Neural cell (in vitro differentiated cells): Measurements from ENCODE around the gene ST6GALNAC4.

Experiments
- EP300 ChIP-seq: fragments of 450-650 bp; conservative IDR thresholded peaks from 2 replicates; pipeline ENCODE4 v1.6.1; 2014; ENCODE audit warnings: antibody characterized with exemption, mild to moderate bottlenecking, moderate library complexity; ENCODE audit not compliant: poor library complexity, severe bottlenecking
- EZH2 ChIP-seq: fragments of 200-600, 300-800 bp; shearing (Covaris generic), sonication (generic); IDR thresholded peaks from 2 replicates; pipeline ENCODE4 v1.6.1; 2014; ENCODE audit warnings: antibody characterized with exemption, low read length, borderline replicate concordance, mild to moderate bottlenecking; ENCODE audit not compliant: insufficient read depth, poor library complexity, severe bottlenecking
- POLR2AphosphoS5 ChIP-seq: IDR thresholded peaks from 2 replicates; pipeline ENCODE4 v1.6.1; 2012
- RAD21 ChIP-seq: fragments of 450-650 bp; conservative IDR thresholded peaks from 2 replicates; pipeline ENCODE4 v1.6.1; 2014; ENCODE audit warnings: antibody characterized with exemption, mild to moderate bottlenecking, moderate library complexity
- SMC3 ChIP-seq: fragments of 450-650 bp; conservative IDR thresholded peaks from 2 replicates; pipeline ENCODE4 v1.6.1; 2014; ENCODE audit warnings: antibody characterized with exemption, mild to moderate bottlenecking, moderate library complexity; ENCODE audit not compliant: poor library complexity
- TAF1 ChIP-seq: IDR thresholded peaks from 2 replicates; pipeline ENCODE4 v1.6.1; 2012; ENCODE audit warnings: low read depth
- TF ChIP-seq, protein P1 (sequence below): fragments of 450-650 bp; IDR thresholded peaks from 2 replicates; pipeline ENCODE4 v1.5.1; 2014; ENCODE audit warnings: antibody characterized with exemption, mild to moderate bottlenecking, moderate library complexity; ENCODE audit not compliant: poor library complexity, severe bottlenecking
- TF ChIP-seq, protein P2 (sequence below): IDR thresholded peaks from 2 replicates; pipeline ENCODE4 v1.6.1; 2012; ENCODE audit warnings: borderline replicate concordance

DNA sequence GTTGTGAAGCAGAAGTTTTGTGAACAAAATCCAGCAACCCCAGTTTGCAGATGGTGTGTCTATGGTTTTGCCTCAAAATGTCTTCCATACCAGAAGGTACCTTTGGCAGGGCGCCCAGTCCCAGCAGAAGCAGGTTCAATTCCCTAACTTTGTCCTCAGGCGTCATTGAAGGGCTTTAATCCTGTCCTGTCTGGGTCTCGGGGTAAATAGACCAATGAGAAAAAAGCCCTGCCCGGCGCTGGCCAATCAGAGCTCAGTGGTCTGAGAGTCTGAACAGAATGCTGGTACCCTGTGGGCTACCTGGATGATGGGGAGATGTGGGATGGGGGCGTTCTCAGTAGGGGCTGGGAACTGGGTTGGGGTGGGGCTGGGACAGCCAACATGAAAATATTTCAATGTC is 6.2 kb upstream of the ST6GALNAC4 start:
- TF ChIP-seq, protein P1, sequence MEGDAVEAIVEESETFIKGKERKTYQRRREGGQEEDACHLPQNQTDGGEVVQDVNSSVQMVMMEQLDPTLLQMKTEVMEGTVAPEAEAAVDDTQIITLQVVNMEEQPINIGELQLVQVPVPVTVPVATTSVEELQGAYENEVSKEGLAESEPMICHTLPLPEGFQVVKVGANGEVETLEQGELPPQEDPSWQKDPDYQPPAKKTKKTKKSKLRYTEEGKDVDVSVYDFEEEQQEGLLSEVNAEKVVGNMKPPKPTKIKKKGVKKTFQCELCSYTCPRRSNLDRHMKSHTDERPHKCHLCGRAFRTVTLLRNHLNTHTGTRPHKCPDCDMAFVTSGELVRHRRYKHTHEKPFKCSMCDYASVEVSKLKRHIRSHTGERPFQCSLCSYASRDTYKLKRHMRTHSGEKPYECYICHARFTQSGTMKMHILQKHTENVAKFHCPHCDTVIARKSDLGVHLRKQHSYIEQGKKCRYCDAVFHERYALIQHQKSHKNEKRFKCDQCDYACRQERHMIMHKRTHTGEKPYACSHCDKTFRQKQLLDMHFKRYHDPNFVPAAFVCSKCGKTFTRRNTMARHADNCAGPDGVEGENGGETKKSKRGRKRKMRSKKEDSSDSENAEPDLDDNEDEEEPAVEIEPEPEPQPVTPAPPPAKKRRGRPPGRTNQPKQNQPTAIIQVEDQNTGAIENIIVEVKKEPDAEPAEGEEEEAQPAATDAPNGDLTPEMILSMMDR, result no peak
- TF ChIP-seq EP300 (no peak), TAF1 (no peak), EZH2 (no peak), RAD21 (no peak), SMC3 (no peak), POLR2AphosphoS5 (no peak)
- TF ChIP-seq, protein P2, sequence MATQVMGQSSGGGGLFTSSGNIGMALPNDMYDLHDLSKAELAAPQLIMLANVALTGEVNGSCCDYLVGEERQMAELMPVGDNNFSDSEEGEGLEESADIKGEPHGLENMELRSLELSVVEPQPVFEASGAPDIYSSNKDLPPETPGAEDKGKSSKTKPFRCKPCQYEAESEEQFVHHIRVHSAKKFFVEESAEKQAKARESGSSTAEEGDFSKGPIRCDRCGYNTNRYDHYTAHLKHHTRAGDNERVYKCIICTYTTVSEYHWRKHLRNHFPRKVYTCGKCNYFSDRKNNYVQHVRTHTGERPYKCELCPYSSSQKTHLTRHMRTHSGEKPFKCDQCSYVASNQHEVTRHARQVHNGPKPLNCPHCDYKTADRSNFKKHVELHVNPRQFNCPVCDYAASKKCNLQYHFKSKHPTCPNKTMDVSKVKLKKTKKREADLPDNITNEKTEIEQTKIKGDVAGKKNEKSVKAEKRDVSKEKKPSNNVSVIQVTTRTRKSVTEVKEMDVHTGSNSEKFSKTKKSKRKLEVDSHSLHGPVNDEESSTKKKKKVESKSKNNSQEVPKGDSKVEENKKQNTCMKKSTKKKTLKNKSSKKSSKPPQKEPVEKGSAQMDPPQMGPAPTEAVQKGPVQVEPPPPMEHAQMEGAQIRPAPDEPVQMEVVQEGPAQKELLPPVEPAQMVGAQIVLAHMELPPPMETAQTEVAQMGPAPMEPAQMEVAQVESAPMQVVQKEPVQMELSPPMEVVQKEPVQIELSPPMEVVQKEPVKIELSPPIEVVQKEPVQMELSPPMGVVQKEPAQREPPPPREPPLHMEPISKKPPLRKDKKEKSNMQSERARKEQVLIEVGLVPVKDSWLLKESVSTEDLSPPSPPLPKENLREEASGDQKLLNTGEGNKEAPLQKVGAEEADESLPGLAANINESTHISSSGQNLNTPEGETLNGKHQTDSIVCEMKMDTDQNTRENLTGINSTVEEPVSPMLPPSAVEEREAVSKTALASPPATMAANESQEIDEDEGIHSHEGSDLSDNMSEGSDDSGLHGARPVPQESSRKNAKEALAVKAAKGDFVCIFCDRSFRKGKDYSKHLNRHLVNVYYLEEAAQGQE, result no peak
